Measurements from ENCODE around the gene EIF5AL1. TPM values are rescaled to one million over a fixed set of nuclear protein-coding genes. Genes with fewer than 3 reads are reported as not detected.

EIF5AL1 gene
- total RNA-seq, 1 experiment from 2014 or later = 0.54 TPM

GRCh38 chr10:79563426-79563825 is 51.1 kb downstream of the EIF5AL1 start:
- no peak overlapping the region for H3K27ac Mint-ChIP-seq (ENCODE audit: low read depth, unreplicated experiment)
- H3K4me3 Mint-ChIP-seq (ENCODE audit: unreplicated experiment) = no peak overlapping the region
- H3K27me3 Mint-ChIP-seq (ENCODE audit: insufficient read depth, unreplicated experiment) = peaks cover 31% of the 10 kb centered on the region
- ChIA-PET CTCF (interaction anchor here (1.1 to 1.7 kb wide), 3 partner anchors 10 to 484 kb away, joined by 4 to 12 read pairs (median 6); no protein-coding TSS in a partner anchor), POLR2A (interaction anchor here (1.0 kb wide), 1 partner anchor 29 kb away, joined by 3 read pairs; no protein-coding TSS in a partner anchor)
- intact Hi-C loops (cut with micrococcal nuclease) = loop anchor here (2.0 kb wide), 1 partner anchor 45 kb away; no protein-coding TSS in a partner anchor
- no TSS peak for BruUV-seq (replicated peaks)
- H3K4me1 Mint-ChIP-seq (ENCODE audit: insufficient read depth, unreplicated experiment) = no peaks in the 10 kb centered on the region
- no peaks in the 10 kb centered on the region for H3K9me3 Mint-ChIP-seq (ENCODE audit: unreplicated experiment)
- no peak for TF ChIP-seq CTCF (IDR thresholded peaks at IDR 0.05; ENCODE audit: unreplicated experiment)
- H3K36me3 Mint-ChIP-seq (ENCODE audit: insufficient read depth, unreplicated experiment) = no peaks in the 10 kb centered on the region
- no peak for DNase-seq (ENCODE audit: unreplicated experiment)

Other genes starting within 250 kb of the EIF5AL1 start
- 76.5 and 76.9 TPM in 2 replicates for gene PPIF, start 165.1 kb upstream of the EIF5AL1 start, total RNA-seq (2022)
- gene ZCCHC24, start 66.9 kb upstream of the EIF5AL1 start, total RNA-seq (2022) = 2.8 and 3.1 TPM in 2 replicates
- gene SFTPA2, start 47.9 kb downstream of the EIF5AL1 start, total RNA-seq (2022) = not detected in 2 replicates
- not detected in 2 replicates for gene SFTPA1, start 98.4 kb downstream of the EIF5AL1 start, total RNA-seq (2022)
- gene NUTM2B, start 190.7 kb downstream of the EIF5AL1 start, total RNA-seq (2022) = 0.49 and 0.88 TPM in 2 replicates